K562 (cell line): ENCODE results near the gene ATP1A2. TPM values are rescaled to one million over a fixed set of nuclear protein-coding genes. Genes with fewer than 3 reads are reported as not detected.
A peak's percentile ranks its signal among the peaks of the same experiment; 100 is the strongest.

Experiments used
- DACH1 ChIP-seq: fragments of 450-650 bp; IDR thresholded peaks from 2 replicates; pipeline ENCODE4 v1.6.1; 2018; ENCODE audit not compliant: partially characterized antibody
- HEY1 ChIP-seq: fragments of 250-450 bp; sonication (Bioruptor Pico); IDR thresholded peaks from 2 replicates; pipeline ENCODE4 v1.5.0; 2020; ENCODE audit warnings: mild to moderate bottlenecking, moderate library complexity, borderline replicate concordance
- KLF16 ChIP-seq: IDR thresholded peaks from 2 replicates; pipeline ENCODE4 v1.6.1; 2016; ENCODE audit warnings: antibody characterized with exemption
- SOX6 ChIP-seq: fragments of 450-650 bp; IDR thresholded peaks from 2 replicates; pipeline ENCODE4 v1.6.1; 2014; ENCODE audit warnings: mild to moderate bottlenecking
- ZBTB7A ChIP-seq: IDR thresholded peaks from 2 replicates; pipeline ENCODE4 v1.6.1; 2011; ENCODE audit warnings: low read depth, mild to moderate bottlenecking, low read length, moderate library complexity, borderline replicate concordance; ENCODE audit not compliant: control insufficient read depth
- polyA plus RNA-seq, 8 experiments: library from polyadenylated mRNA; depleted of rRNA in 4 of 8; stranded (reverse) in 5 of 8; unstranded in 3 of 8; fragments of >200 nt; fragmentation: Nextera tagmentation in 2 of 8; fragmentation: Illumina TruSeq in 1 of 8; extraction: Ambion mirVana in 2 of 8; extraction: Trizol in 1 of 8; gene quantifications; 2 replicates each; pipeline versions ENCODE4 v1.2.1 to v1.2.3, GENCODE V29; 2011 to 2014; ENCODE audit warnings: inconsistent platforms in 1 of 8, missing spikeins in 1 of 8
- total RNA-seq, 7 experiments: library from RNA; depleted of rRNA in 6 of 7; stranded (reverse); fragments of >200 nt in 6 of 7; fragmentation: Illumina TruSeq in 2 of 7; extraction: Trizol in 2 of 7; gene quantifications; 2 replicates each; pipeline versions ENCODE4 v1.2.1 to v1.2.3, GENCODE V29; 2011 to 2021; ENCODE audit warnings: low replicate concordance in 1 of 7
- TF ChIP-seq, protein P1 (sequence below): IDR thresholded peaks from 3 replicates; pipeline ENCODE4 v1.6.1; 2011; ENCODE audit warnings: borderline replicate concordance, mild to moderate bottlenecking, moderate library complexity; ENCODE audit not compliant: insufficient read length; ENCODE audit errors: extremely low read depth
- TF ChIP-seq, protein P2 (sequence below): fragments of 450-650 bp; formaldehyde crosslinking; IDR thresholded peaks from 2 replicates; pipeline ENCODE4 v1.4.0; 2022; ENCODE audit warnings: missing genetic modification characterization
- TF ChIP-seq, protein P3 (sequence below): fragments of 250-450 bp; sonication (Bioruptor Pico); IDR thresholded peaks from 2 replicates; pipeline ENCODE4 v1.8.0; 2022; ENCODE audit warnings: inconsistent platforms, mild to moderate bottlenecking, moderate library complexity, borderline replicate concordance

Gene ATP1A2
- total and polyA plus RNA-seq, 9 of the 15 experiments (the other 6 are each of a cell fraction or from before 2014, with no cell fraction given): 0.04 to 0.11 (median 0.09) TPM; not detected in 6

DNA sequence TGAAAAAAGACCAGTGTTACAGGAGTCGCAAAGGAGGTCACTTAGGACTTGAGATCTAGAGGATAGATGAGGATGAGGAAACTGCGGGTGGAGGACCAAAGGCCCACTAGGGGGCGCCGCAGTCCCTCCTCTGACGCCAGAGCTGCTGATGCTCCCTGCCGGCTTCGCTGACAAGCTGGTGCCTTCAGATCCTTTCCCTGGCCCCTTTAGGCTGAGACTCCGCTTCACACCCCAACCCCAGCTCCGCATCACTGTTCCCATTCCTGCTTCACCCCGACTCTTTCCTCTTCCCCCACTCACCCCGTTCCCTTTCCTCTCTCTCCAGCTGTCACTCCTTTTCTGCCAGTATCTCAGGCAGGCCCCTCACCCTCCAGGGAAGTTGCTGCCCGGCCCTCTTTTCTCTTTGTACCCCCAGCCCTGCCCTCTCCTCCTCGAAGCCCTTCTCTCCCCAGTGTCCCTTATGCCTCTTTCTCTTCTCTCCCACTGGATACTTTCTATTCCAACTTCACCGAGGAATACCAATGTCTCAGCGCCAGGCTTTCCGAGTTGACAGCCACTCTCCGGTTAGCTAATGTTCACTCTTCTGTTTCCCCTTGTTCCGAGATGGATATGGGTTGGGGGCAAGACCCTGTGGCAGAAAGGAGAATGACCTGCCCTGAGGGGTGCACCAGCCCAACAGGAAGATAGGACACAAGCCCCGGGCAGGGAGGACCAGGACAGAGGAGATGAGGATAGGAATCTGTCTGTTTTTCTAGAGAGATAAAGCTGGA is 29.7 kb upstream of the ATP1A2 start (continued):
- peak; percentile 51; the same call in 1 of the 2 replicates for TF ChIP-seq KLF16
- TF ChIP-seq DACH1: no peak
- TF ChIP-seq, protein P1, sequence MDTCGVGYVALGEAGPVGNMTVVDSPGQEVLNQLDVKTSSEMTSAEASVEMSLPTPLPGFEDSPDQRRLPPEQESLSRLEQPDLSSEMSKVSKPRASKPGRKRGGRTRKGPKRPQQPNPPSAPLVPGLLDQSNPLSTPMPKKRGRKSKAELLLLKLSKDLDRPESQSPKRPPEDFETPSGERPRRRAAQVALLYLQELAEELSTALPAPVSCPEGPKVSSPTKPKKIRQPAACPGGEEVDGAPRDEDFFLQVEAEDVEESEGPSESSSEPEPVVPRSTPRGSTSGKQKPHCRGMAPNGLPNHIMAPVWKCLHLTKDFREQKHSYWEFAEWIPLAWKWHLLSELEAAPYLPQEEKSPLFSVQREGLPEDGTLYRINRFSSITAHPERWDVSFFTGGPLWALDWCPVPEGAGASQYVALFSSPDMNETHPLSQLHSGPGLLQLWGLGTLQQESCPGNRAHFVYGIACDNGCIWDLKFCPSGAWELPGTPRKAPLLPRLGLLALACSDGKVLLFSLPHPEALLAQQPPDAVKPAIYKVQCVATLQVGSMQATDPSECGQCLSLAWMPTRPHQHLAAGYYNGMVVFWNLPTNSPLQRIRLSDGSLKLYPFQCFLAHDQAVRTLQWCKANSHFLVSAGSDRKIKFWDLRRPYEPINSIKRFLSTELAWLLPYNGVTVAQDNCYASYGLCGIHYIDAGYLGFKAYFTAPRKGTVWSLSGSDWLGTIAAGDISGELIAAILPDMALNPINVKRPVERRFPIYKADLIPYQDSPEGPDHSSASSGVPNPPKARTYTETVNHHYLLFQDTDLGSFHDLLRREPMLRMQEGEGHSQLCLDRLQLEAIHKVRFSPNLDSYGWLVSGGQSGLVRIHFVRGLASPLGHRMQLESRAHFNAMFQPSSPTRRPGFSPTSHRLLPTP: no peak
- TF ChIP-seq ZBTB7A: no peak
- TF ChIP-seq SOX6: no peak
- TF ChIP-seq, protein P2, sequence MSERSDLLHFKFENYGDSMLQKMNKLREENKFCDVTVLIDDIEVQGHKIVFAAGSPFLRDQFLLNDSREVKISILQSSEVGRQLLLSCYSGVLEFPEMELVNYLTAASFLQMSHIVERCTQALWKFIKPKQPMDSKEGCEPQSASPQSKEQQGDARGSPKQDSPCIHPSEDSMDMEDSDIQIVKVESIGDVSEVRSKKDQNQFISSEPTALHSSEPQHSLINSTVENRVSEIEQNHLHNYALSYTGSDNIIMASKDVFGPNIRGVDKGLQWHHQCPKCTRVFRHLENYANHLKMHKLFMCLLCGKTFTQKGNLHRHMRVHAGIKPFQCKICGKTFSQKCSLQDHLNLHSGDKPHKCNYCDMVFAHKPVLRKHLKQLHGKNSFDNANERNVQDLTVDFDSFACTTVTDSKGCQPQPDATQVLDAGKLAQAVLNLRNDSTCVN (CRISPR knock-in tag): peak; percentile 69; the same call in 1 of the 2 replicates
- TF ChIP-seq, protein P3, sequence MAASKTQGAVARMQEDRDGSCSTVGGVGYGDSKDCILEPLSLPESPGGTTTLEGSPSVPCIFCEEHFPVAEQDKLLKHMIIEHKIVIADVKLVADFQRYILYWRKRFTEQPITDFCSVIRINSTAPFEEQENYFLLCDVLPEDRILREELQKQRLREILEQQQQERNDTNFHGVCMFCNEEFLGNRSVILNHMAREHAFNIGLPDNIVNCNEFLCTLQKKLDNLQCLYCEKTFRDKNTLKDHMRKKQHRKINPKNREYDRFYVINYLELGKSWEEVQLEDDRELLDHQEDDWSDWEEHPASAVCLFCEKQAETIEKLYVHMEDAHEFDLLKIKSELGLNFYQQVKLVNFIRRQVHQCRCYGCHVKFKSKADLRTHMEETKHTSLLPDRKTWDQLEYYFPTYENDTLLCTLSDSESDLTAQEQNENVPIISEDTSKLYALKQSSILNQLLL (CRISPR knock-in tag): no peak
- TF ChIP-seq HEY1 (CRISPR knock-in tag): no peak
